ENCODE data around the gene RAB1A.

The RAB1A gene

GRCh38 chr2:65085148-65085547, 44.8 kb downstream of the RAB1A start:
- DNase-seq = no peak

GRCh38 chr2:65081232-65081685, 48.6 kb downstream of the RAB1A start:
- DNase-seq = no peak

- DNase-seq = no peak
Measured at GRCh38 chr2:65079017-65079416, 50.9 kb downstream of the RAB1A start.

- DNase-seq = no peak
Measured at GRCh38 chr2:65077898-65078297, 52.0 kb downstream of the RAB1A start.

GRCh38 chr2:65076345-65076710, 53.6 kb downstream of the RAB1A start:
- no peak for DNase-seq

- no peak for DNase-seq
Measured at GRCh38 chr2:65075605-65076344, 54.1 kb downstream of the RAB1A start.

- no peak for DNase-seq
Measured at GRCh38 chr2:65075176-65075575, 54.7 kb downstream of the RAB1A start.

- DNase-seq = no peak
Measured at GRCh38 chr2:65073879-65074565, 55.9 kb downstream of the RAB1A start.

- no peak for DNase-seq
Measured at GRCh38 chr2:65072181-65072970, 57.5 kb downstream of the RAB1A start.

GRCh38 chr2:65071499-65072180, 58.3 kb downstream of the RAB1A start:
- DNase-seq = no peak

GRCh38 chr2:65070856-65071255, 59.0 kb downstream of the RAB1A start:
- no peak for DNase-seq

GRCh38 chr2:65070172-65070830, 59.6 kb downstream of the RAB1A start:
- no peak for DNase-seq

- DNase-seq = no peak
Measured at GRCh38 chr2:65069439-65069824, 60.5 kb downstream of the RAB1A start.

GRCh38 chr2:65067806-65068553, 61.9 kb downstream of the RAB1A start:
- DNase-seq = no peak

- DNase-seq = peak; percentile 71 to 76
Measured at GRCh38 chr2:65064728-65065552, 65.0 kb downstream of the RAB1A start.

- DNase-seq = no peak
Measured at GRCh38 chr2:65062843-65063825, 66.8 kb downstream of the RAB1A start.

- no peak for DNase-seq
Measured at GRCh38 chr2:65061910-65062339, 68.0 kb downstream of the RAB1A start.

GRCh38 chr2:65061146-65061909, 68.6 kb downstream of the RAB1A start:
- DNase-seq = no peak

- no peak for DNase-seq
Measured at GRCh38 chr2:65059071-65059470, 70.8 kb downstream of the RAB1A start.

Data from CD4-positive, alpha-beta T cell treated with Interferon alpha-2 for 1 hour (primary cell).